Ecto neural progenitor cell (in vitro differentiated cells): ENCODE data around the gene USP13.
"Not testable (repeated sequence)": the region's sequence is repeated elsewhere in the genome, so short reads cannot be mapped to it uniquely, and the experiment has no call there.

Experiments used
- DNase-seq: peaks from one replicate; pipeline ENCODE4 v3.0.0-alpha.2; 2018; ENCODE audit warnings: low spot score

USP13 gene

DNA sequence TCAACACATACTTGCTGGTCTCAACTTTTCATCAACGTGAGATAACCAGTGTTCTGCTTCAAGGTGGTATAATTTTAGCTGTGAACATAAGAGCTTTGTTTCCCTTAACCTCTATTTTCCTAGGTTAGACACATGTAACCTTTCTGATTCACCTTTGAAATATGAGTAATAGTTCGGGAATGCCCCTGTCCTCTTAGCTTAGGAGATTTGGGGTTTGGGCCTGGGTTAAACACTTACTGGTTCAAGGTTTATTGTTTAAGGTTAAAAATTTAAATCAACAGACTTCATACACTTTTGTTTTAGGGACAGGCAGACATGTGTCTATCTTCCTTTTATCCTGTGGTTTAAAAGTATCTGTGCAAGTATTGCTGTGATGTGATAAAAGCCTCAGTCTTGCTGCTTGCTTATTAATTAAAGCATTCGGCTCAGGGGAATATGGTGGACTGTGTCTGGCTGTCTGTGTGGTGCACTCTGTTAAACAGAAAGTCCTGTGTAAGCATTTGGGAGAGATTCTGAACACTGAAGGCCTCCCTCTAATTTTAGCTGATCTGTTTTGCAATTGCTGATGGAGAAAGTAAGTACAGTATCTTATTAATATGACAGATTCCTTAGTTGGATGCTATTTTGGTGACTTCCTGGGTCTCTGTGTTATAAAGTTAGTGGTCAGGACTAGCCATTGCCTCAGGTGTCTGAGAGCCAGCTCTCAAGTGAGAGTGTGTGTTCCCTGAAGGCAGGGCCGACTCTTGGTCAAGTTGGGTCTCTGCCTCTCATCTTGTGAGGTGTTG is 81.8 kb downstream of the USP13 start:
- DNase-seq, result no peak

DNA sequence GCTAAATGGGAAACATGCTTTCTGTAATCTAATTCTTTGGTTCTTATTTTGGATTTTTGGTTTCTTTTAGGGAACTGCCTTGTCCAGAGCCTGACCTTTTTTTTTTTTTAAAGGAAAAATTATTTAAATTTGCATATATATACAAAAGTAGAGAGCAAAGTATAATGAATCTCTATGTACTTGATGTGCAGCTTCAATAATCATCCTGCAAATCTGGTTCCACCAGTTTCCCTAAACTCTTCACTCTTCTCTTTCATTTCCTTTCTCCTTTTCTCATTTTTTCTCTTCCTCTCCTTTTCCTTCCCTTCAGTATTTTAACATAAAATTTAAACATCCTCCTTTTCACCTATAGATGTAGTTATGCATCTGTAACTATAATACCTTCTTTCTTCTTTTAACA is 82.5 kb downstream of the USP13 start:
- no peak for DNase-seq

DNA sequence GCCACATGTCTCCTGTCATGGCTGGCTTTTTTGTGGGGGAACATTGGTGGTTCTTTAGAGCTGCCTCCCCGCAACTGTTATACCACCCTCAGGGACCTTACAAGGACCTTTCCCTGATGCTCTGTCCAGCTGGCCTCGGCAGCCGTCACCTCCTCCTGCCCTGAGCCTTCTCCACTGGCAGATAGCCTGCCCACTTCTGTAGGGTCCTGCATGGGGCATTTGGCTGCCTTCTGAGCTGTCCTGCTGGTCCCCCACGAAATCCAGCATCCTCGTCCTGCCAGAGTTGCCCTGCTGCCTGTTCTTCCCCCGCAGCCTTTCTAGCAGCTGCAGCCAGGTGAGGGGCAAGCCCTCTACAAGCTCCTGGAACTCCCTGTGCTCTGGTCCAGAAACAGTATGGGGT is 86.2 kb downstream of the USP13 start:
- no peak for DNase-seq

DNA sequence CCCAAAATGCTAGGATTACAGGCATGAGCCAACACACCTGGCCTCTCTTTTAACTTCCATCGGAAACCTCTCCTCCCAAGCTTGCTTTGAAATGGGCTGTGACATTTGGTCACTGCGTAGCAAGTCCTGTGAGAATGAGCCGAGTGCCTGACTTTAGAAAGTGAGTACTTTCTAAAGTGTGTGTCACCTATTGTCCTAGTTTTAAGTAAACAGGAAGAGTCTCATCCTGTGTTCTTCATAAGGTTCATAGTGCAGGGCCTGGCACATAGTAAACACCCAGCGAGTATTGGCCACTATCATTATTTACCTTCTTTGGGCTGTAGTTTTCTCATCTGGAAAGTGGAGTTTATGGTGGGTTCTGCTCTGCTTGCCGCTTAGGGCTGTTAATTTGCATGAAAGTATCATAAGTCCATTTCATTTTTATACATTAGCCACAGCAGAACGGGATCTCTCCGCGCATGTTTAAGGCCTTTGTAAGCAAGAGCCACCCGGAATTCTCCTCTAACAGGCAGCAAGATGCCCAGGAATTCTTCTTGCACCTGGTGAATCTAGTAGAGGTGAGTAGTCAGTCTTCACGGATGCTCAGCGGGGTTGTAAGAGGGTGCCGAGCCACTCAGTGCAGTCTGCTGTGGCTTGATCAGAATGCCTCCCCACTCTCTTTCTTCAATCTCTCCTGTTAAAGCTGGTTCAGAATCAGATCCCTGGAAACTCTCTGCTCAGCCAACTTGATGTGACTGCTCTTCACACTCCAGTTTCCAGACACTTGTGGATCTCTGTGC is 87.2 kb downstream of the USP13 start:
- DNase-seq, result no peak

DNA sequence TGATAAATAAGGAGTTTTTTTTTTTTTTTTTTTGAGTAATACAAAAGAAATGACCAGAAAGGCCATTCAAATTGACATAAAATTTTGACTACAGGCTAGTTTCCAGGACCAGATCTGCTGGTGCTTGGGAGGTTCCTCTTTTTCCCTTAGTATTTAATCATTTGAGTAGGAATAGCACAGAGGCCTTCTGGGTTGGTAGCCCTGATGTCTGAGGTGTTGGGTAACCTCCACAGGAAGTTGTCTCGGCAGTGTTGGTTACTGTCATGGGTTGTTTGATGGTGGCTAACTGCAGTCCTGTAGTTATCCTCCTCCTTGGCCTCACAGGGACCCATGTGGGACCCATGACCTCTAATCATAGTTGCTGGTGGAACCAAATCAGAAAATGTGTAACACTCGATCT is 91.1 kb downstream of the USP13 start:
- DNase-seq, result no peak

DNA sequence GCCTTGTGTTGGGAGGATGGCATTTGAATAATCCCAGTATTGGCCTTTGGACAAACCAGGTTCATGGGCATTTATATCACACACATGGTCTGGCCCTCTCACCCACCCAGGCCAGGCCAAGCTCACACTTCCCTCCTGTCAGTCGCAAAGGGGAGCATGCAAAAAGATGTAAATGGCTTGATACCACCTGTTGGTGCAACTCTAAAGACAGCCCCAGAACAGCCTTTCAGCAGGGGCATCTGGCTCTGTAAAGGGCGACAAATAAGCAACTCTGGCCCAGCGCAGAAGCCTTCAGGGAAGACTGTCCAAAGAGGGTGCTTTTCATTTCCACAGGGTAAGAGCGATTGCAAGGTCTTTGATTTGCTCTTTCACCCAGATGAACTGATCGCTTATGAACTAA is 91.8 kb downstream of the USP13 start:
- DNase-seq, result no peak

DNA sequence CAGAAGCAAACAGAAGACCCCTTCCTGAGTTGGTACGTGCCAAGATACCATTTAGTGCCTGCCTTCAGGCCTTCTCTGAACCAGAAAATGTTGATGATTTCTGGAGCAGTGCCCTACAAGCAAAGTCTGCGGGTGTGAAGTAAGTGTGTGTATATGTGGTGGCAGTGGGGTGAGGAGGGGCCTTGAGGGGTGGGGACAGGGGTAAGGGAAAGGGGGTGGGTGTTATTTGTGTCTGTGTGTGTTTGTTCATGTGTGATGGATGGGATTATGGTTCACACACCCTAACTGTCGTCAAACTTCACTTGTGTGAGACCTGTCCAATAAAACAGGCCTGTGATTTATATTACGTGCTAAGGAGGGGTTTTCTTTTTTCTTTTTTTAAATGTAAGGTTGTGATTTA is 92.2 kb downstream of the USP13 start:
- DNase-seq, result no peak

DNA sequence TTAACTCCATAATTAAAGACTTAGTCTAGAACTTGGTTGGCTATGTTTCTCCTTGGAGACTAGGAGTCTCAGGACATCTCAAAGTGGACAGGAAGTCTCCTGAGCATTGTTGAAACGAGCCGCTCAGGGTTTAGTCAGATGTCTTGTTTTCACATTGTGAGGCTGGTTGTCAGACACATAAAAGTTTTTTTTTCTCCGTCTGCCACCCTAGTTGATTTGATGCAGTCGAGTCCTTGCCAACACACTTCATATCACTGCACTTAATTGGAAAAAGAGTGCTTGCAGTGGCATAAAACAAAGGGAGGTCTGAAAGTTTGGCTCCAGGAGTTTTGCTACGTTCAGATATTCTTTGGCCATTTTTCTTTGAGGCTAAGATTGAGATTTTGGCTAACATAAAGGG is 92.9 kb downstream of the USP13 start:
- DNase-seq, result no peak

DNA sequence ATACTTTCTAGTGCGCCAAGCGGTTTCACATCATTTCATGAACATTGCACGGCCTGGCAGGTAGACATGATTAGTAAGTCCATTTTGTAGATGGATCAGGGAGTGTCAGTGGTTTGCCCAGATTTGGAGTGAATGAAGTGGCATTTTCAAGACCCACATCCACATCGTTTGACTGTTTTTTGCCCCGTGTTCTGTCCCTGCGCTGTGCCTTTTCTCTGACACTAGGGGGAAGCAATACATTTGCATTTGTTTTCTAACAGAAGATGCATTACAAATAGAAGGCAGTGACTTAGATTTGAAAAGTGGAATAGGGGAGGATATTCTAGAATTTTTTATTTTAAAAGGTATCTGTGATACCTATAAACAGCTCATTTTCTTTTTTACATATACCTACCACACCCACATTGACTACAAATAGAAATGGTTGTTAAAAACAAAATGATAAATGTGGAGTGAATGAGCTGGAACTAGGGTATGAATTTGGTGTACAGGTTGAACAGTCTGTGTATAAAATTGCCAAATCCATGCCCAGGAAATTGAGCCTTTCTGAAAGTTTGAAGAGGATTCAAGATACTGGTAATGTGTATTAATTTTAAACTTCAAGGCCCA is 98.0 kb downstream of the USP13 start:
- no peak for DNase-seq

DNA sequence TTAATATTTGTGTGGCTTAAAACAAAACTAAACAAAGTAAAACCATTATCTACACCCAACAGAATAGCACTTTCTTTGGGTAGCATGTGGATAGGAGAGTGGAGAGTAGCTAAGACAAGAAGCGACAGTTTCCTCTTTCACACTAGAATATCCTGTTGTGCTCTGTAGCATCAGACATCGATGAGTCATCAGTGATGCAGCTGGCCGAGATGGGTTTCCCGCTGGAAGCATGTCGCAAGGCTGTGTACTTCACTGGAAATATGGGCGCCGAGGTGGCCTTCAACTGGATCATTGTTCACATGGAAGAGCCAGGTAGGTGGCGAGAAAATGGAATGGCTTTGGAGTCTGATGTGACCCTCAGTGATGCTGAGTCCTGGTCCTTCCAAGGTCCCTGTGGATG is 108.1 kb downstream of the USP13 start:
- no peak for DNase-seq

DNA sequence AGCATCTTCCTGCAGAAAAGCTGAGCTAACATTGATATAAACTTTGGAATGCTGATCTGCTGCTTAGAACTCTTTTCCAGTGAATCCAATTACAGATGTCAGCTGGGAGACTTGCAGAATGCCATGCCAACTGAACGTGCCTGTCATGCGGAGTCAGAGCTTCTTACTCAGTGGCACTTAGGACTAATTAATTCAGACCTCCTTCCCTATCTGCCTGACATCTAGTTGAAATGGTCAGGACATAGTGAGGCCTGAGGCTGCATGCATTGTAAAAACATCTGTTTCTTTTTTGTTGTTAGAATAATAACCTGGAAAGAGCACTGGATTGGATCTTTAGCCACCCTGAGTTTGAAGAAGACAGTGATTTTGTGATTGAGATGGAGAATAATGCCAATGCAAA is 112.6 kb downstream of the USP13 start:
- no peak for DNase-seq

DNA sequence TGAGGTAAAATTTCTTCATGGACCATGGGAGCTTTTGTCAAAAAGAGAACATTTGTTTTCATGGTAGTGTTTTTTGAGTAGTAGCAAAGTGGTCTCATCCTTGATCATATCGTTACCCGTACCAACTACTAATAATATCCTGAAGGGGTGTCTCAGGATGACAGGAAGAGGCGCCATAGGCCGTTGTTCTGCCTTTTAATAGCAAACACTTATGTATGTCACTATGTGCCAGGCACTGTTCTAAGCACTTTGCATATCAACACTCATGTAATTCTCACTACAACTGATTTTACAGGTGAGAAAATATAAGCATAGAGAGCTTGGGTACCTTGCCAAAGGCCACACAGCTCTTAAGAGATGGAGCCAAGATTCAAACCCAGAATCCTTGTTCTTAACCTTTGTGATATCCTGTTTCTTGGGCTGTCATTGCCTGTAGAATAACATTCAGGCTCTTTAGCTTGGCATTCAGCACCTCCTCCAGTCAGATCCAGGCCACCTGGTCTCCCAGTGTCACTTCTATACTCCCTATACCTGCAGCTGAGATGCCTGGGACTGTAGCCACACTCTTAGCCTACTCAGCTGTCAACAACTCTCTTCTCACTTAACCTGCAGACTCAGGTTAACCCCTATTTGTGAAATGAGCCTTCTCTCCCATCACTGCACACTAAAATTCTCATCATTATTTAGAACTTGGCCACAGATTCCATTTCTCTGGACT is 113.7 kb downstream of the USP13 start:
- DNase-seq, result no peak

DNA sequence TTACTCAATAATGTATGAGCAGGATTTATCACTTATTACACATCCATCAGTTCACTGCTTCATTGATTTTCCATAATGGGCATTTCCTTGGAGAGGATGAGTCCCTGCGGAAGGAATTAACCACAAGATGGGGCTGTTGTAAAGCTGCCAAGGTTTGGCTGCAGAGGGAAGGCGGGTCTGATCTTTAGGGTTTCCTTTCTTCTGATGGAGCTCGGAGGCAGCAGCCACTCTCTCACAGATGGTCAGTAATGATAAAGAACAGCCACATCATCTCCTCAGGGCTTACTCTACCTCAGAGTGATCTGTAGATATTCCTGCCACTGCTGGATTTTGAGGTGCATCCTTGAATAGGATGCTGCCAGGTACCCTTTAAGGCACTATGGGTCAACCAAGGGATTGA is 115.2 kb downstream of the USP13 start:
- peak; percentile 58 for DNase-seq

DNA sequence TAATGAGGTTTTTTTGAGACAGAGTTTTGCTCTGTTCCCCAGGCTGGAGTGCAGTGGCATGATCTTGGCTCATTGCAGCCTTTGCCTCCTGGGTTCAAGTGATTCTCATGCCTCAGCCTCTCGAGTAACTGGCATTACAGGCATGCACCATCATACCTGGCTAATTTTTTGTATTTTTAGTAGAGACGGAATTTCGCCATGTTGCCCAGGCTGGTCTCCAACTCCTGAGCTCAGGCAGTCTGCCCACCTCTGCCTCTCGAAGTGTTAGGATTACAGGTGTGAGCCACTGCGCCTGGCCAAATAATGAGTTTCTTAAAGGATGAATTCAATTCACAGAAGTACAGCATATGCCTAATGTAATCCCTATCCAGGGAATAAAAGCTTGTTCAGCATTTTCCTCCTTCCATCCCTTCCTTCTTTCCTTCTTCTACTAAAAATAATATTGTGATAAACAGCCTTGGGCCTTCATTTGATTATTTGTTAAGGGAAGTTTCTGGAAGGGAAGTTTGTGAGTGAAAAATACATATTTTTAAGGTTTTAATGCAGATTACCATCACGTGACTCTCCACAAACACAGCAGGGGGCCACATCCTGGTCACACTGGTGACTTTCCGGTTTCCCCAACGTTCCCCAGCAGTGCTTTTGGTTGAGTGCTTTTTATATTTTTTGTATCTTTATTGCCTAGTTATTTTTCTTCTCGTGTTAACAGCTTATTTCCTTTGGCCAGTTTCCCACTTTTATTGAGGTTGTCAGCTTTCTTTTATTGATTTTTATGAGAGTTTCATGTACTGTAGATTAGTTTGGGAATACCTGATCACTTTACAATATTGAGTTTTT is 116.8 kb downstream of the USP13 start:
- no peak for DNase-seq

DNA sequence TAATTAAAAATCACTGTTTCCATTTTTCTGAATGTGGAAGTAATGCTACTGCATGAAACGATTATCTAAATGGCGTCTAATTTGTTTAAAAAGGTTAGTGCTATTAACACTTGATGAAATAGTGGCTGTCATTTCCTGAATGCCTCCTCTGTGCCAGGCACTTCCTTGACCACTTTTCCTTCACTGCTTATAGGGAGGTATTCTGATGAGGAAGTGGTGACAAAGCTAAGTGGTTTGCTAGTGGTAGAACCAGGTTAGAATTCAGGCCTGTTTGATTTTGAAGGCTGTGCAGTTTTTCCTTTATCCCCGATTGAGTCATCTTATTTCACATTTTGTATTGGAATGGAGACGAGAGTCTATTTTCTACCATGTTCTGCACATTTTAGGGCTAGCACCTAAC is 119.0 kb downstream of the USP13 start:
- no peak for DNase-seq

DNA sequence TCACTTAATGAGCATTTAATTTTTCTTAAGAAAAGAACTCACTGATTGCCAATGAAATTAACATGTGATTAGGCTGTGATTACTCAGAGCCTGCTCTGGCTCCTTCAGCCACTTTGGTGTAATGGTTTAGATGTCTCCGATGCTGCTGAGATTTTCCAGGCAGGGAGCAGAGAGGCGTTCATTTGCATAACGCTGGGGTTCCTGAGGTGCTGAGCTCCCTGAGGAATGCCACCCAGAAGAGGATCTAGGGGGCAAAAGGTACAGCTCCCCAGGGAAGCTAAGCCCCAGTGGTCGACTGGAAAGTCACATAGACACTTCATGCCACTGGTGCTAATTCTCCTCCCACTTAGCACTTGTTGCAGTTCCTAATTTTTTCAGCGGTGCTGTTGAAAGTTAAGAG is 119.5 kb downstream of the USP13 start:
- DNase-seq, result no peak

DNA sequence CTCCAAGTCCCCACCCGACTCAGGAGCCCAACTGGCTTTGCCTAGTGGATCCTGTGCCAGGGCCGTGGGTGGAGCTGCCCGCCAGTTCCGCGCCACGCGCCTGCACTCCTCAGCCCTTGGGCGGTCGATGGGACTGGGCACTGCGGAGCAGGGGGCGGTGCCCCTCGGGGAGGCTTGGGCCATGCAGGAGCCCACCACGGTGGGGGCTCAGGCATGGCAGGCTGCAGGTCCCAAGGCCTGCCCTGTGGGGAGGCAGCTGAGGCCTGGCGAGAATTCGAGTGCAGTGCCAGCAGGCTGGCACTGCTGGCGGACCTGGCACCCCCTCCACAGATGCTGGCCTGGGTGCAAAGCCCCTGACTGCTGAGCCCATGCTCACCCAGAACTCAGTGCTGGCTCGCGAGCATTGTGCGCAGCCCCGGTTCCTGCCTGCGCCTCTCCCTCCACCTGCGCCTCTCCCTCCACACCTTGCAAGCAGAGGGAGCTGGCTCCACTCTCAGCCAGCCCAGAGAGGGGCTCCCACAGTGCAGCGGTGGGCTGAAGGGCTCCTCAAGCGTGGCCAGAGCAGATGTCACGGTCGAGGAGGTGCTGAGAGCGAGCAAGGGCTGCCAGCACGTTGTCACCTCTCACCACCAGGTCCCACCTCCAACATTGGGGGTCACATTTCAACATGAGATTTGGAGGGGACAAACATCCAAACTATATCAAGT is 122.7 kb downstream of the USP13 start:
- DNase-seq, result no peak

DNA sequence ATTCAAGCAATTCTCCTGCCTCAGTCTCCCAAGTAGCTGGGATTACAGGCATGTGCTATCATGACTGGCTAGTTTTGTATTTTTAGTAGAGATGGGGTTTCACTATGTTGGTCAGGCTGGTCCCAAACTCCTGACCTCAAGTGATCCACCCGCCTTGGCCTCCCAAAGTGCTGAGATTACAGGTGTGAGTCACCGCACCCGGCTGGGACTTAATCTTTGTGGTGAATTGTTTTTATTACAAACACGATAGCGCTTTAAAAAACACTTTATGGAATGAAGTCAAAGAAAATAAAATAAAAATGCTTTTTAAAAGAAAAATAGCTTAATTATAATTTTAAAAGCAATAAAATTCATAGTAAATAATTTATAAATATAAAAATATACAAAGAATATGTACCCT is 130.0 kb downstream of the USP13 start:
- DNase-seq, result not testable (repeated sequence)

DNA sequence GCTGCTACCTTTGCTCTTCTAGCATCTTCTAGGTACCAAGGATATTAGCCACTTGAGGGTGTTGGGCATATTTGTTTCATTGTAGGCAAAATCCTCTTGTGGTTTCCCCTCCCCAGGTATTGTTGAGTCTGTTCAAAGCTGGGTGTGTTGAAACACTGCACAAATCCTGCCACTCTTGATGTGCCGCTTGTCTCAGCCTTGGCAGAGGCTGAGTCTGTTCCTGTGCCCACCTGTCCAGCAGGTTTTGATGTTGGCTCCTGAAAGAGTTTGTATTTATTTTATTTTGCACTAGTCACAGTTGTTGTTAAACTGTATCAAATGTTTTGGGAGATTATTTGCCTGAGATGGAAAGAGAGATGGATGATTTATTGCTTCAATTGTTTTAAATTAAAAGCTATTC is 136.2 kb downstream of the USP13 start:
- no peak for DNase-seq

DNA sequence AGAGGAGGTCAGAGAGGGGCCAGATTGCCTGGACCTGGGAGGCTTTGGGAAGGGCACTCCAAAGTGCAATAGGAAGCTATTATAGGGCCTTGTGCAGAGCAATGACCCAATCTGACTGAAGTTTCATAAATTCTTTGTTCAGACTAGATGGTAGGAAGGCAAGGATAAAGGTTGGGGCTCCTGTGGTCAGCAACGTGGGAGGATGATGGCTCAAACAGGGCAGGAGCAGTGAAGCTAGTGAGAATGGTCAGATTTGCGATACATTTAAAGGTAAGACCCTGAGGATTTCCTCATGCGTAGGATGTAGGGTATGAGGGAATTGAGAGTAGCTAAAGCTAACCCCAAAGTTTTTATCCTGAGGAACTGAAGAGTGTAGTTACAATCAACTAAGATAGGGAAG is 139.0 kb downstream of the USP13 start:
- DNase-seq, result no peak

DNA sequence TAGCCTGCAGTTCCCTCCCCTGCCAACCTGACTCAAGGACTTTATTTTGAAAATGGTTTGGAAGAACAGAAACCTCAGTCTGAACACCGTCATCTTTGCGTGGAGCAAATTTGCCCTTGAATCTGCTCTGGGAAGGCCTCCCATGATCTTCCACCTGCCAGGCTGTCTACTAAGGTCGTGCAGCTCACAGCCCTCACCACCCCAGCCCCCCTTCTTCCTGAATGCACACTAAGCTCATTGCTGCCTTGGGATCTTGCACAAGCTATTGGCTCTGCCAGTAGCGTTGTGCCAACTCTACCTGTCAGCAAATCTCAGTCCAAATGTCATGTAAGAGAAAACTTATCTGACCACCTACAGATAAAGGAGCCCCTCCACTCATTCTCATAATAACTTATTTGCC is 141.5 kb downstream of the USP13 start:
- no peak for DNase-seq
